ENCODE data around the gene RNF135.

DNA sequence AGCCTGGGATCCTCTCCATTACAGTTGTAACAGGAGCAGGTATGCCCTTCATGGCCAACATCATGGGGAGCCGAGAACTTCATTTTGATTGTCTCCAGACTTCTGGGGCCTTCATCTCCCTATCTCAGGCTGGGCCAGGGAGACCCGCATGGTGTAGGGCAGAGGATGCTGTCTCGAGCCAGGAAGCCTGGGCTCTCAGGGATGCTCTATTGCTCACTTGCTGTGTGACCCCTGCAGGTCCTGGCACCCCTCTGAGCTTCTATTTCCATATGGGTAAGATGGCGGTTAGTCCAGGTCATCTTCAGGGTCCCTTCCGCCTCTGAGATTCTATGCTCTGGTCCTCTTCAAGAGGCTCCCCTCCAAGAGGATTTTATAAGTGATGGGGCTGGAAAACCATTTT, 20.6 kb upstream of the RNF135 start:
- TF ChIP-seq CTCF (IDR thresholded peaks at IDR 0.05) (no peak), POLR2A (IDR thresholded peaks at IDR 0.05) (no peak)

Measured in body of pancreas (tissue), 4 donors.